OCI-LY3 (cell line): Measurements from ENCODE around the gene TOMM34.

Experiments
- H2AFZ ChIP-seq: fragments of 200-600, 300-600 bp; shearing (Covaris generic); 2 replicates; pipeline ENCODE4 v1.6.0; 2014; ENCODE audit warnings: antibody characterized with exemption, low read depth, low read length
- H3K27ac ChIP-seq: fragments of 200-600, 300-600 bp; sonication (generic); 2 replicates; pipeline ENCODE4 v1.5.1; 2014; ENCODE audit warnings: mild to moderate bottlenecking, low read length, moderate library complexity, mixed read lengths
- H3K27me3 ChIP-seq: fragments of 200-600, 300-600 bp; sonication (generic); 2 replicates; pipeline ENCODE4 v1.6.1; 2014; ENCODE audit warnings: low read depth, low read length, mixed read lengths
- H3K36me3 ChIP-seq: fragments of 200-600, 300-600 bp; sonication (generic); replicated peaks from 2 replicates; pipeline ENCODE3; 2014; ENCODE audit warnings: low read depth, low read length, mixed read lengths
- H3K4me1 ChIP-seq: fragments of 300-600, 200-600 bp; sonication (generic); 2 replicates; pipeline ENCODE4 v1.6.1; 2014; ENCODE audit warnings: low read length, mixed read lengths
- H3K4me2 ChIP-seq: fragments of 200-600, 300-600 bp; sonication (generic); 2 replicates; pipeline ENCODE4 v1.6.1; 2014; ENCODE audit warnings: low read length, mixed read lengths
- H3K4me3 ChIP-seq: fragments of 300-600, 200-600 bp; sonication (generic); 2 replicates; pipeline ENCODE4 v1.5.1; 2014; ENCODE audit warnings: antibody characterized with exemption, mild to moderate bottlenecking, low read length, moderate library complexity
- H3K79me2 ChIP-seq: fragments of 300-600, 200-600 bp; shearing (Covaris generic); 2 replicates; pipeline ENCODE4 v1.6.1; 2014; ENCODE audit warnings: mild to moderate bottlenecking, low read length, mixed read lengths
- H3K9ac ChIP-seq: fragments of 300-600, 200-600 bp; shearing (Covaris generic); 2 replicates; pipeline ENCODE4 v1.6.0; 2014; ENCODE audit warnings: mild to moderate bottlenecking, low read length, moderate library complexity
- H3K9me3 ChIP-seq: fragments of 200-600, 300-600 bp; shearing (Covaris generic); 2 replicates; pipeline ENCODE4 v1.6.1; 2014; ENCODE audit warnings: low read length, mixed read lengths; ENCODE audit not compliant: insufficient read depth
- H4K20me1 ChIP-seq: fragments of 200-600, 300-600 bp; sonication (generic); 2 replicates; pipeline ENCODE4 v1.6.1; 2016; ENCODE audit warnings: low read length, mixed read lengths; ENCODE audit not compliant: insufficient read depth
- EZH2phosphoT487 ChIP-seq: fragments of 200-600 bp; shearing (Covaris generic); IDR thresholded peaks from 2 replicates; pipeline ENCODE4 v1.6.1; 2018; ENCODE audit warnings: antibody characterized with exemption, mixed run types, low read depth
- TF ChIP-seq, protein P1 (sequence below): fragments of 200-600, 300-600 bp; sonication (generic); IDR thresholded peaks from 2 replicates; pipeline ENCODE4 v1.5.1; 2014; ENCODE audit warnings: antibody characterized with exemption, low read length, low read depth

The TOMM34 gene

DNA sequence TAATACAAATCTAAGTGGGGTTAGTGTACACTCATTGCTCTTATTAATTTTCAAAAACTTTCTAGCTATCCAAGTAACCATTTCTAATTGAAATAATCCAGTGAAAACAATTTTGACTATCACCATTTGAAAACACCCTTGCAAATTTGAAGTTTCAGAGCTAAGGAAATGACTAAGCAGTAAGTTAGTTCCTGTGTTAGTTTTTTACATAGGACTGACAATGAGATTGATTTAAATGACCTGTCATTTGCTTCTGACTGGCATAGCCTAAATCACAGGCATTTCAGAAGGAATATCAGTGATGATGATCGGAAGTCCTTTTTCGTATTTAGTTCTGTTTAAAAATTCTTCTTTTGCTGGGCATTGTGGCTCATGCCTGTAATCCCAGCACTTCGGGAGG is 33.1 kb upstream of the TOMM34 start:
- H3K27me3 ChIP-seq = no peaks in the 10 kb centered on the region
- no peaks in the 10 kb centered on the region for H3K9me3 ChIP-seq
- no peak for TF ChIP-seq EZH2phosphoT487
- TF ChIP-seq, protein P1, sequence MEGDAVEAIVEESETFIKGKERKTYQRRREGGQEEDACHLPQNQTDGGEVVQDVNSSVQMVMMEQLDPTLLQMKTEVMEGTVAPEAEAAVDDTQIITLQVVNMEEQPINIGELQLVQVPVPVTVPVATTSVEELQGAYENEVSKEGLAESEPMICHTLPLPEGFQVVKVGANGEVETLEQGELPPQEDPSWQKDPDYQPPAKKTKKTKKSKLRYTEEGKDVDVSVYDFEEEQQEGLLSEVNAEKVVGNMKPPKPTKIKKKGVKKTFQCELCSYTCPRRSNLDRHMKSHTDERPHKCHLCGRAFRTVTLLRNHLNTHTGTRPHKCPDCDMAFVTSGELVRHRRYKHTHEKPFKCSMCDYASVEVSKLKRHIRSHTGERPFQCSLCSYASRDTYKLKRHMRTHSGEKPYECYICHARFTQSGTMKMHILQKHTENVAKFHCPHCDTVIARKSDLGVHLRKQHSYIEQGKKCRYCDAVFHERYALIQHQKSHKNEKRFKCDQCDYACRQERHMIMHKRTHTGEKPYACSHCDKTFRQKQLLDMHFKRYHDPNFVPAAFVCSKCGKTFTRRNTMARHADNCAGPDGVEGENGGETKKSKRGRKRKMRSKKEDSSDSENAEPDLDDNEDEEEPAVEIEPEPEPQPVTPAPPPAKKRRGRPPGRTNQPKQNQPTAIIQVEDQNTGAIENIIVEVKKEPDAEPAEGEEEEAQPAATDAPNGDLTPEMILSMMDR = no peak
- H3K4me1 ChIP-seq = peaks cover 82% of the 10 kb centered on the region
- H3K79me2 ChIP-seq = peaks cover 100% of the 10 kb centered on the region
- peaks cover 68% of the 10 kb centered on the region for H3K36me3 ChIP-seq
- H3K9ac ChIP-seq = no peak overlapping the region
- 0 out of 2 replicates have a peak overlapping the region, but pooled peaks have one; percentile 2 for H3K4me2 ChIP-seq
- peaks cover 91% of the 10 kb centered on the region for H4K20me1 ChIP-seq
- peak overlapping the region; percentile 4; the same call in 1 of the 2 replicates for H3K27ac ChIP-seq
- no peak overlapping the region for H2AFZ ChIP-seq
- H3K4me3 ChIP-seq = no peak overlapping the region

DNA sequence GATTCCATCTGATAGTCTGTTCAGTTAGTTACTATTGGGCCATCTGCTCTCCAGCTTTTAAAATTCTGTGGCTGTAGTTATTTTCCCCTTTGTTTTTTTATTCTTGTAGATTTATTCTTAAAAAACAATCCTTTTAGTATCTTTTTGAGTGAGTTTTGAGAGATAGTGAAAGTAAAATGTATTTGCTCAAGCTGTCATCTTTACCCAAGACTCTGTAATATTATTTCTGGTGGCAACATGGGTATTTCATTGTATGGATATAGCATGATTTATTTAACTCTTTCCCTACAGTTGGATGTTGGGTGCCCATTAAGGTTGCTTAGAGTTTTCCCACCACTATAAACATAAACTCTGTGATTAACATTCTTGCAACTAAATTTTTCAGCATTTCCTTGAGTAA is 30.8 kb upstream of the TOMM34 start:
- Histone ChIP-seq H3K4me2 (peak overlapping the region; percentile 63), H3K27ac (peak overlapping the region; percentile 51), H3K36me3 (peaks cover 64% of the 10 kb centered on the region), H3K4me1 (peaks cover 59% of the 10 kb centered on the region), H3K9ac (peak overlapping the region; percentile 17), H2AFZ (no peak overlapping the region), H3K27me3 (no peaks in the 10 kb centered on the region), H3K79me2 (peaks cover 100% of the 10 kb centered on the region), H3K9me3 (no peaks in the 10 kb centered on the region), H4K20me1 (peaks cover 86% of the 10 kb centered on the region), H3K4me3 (peak overlapping the region; percentile 40)
- TF ChIP-seq, protein P1 = no peak

DNA sequence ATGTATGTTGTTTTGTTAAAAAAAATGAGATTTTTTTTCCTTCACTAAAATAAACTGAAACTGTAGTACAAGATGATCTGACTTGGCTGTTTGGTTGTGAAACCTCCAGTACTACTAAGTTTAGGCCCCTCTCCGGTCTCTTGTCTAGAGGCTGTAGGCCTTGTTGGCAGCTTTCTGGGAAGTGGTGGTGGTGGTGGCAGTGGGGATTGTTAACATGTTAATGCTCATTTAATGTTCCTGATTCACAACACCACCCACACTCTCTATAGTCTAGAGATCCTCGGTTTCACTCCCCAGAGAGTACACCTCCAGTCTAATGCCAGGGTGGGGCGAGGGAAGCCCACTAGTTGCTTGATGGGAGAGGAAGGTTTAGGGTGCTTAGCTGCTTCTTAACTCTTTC is 30.2 kb upstream of the TOMM34 start:
- Histone ChIP-seq H3K4me1 (peaks cover 54% of the 10 kb centered on the region), H4K20me1 (peaks cover 86% of the 10 kb centered on the region), H3K27me3 (no peaks in the 10 kb centered on the region), H3K27ac (peak overlapping the region; percentile 51), H3K4me2 (peak overlapping the region; percentile 63), H3K4me3 (peak overlapping the region; percentile 40), H3K79me2 (peaks cover 100% of the 10 kb centered on the region), H2AFZ (no peak overlapping the region), H3K9me3 (no peaks in the 10 kb centered on the region), H3K9ac (peak overlapping the region; percentile 17), H3K36me3 (peaks cover 64% of the 10 kb centered on the region)
- TF ChIP-seq EZH2phosphoT487 = no peak
- TF ChIP-seq, protein P1 = no peak

- H3K4me1 ChIP-seq = peaks cover 48% of the 10 kb centered on the region
These were observed 28.5 kb upstream of the TOMM34 start for GRCh38 chr20:44988631-44989171.

More at GRCh38 chr20:44988631-44989171, 28.5 kb upstream of the TOMM34 start:
- H3K4me2 ChIP-seq = peak overlapping the region; percentile 63
- peaks cover 67% of the 10 kb centered on the region for H3K36me3 ChIP-seq
- H2AFZ ChIP-seq = no peak overlapping the region
- H3K79me2 ChIP-seq = peaks cover 100% of the 10 kb centered on the region
- no peak for TF ChIP-seq EZH2phosphoT487
- TF ChIP-seq, protein P1 = no peak
- no peak overlapping the region for H3K4me3 ChIP-seq
- no peaks in the 10 kb centered on the region for H3K27me3 ChIP-seq
- peaks cover 88% of the 10 kb centered on the region for H4K20me1 ChIP-seq
- H3K27ac ChIP-seq = no peak overlapping the region
- H3K9ac ChIP-seq = no peak overlapping the region
- no peaks in the 10 kb centered on the region for H3K9me3 ChIP-seq
